ENCODE measurements around the gene ARSG. TPM values are rescaled to one million over a fixed set of nuclear protein-coding genes. Genes with fewer than 3 reads are reported as not detected.
"Not testable (repeated sequence)": the region's sequence is repeated elsewhere in the genome, so short reads cannot be mapped to it uniquely, and the experiment has no call there.

ARSG gene
- total RNA-seq, 4 donors from 2014 or later = 4.3 to 16.8 (median 7.8) TPM

DNA sequence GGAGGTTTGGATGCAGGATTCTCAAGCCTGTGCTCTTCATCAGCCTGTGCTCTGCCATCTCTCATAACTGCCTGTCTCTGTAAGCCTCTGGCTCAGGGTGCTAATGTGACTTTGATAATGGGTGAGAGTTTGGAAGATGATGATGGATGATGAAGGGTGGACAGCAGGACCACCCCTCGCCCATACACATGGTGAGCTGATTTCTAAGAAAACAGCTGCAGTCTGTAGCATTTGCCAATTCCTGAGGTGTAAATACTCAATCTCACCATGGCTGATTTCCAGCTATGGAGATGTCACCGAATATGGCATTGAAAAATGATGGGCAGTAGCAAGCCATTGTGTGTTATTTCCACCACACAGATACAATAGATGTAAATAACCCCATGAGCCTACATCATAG lies 74.2 kb downstream of the ARSG start:
- no peak for DNase-seq (ENCODE audit: low spot score in 2 of 2)
- WGBS, 2 donors = 89 to 93% methylated on average over 2 of the region's 2 CpGs
- no peak for TF ChIP-seq POLR2A (IDR thresholded peaks at IDR 0.05)
- TF ChIP-seq, protein P1, sequence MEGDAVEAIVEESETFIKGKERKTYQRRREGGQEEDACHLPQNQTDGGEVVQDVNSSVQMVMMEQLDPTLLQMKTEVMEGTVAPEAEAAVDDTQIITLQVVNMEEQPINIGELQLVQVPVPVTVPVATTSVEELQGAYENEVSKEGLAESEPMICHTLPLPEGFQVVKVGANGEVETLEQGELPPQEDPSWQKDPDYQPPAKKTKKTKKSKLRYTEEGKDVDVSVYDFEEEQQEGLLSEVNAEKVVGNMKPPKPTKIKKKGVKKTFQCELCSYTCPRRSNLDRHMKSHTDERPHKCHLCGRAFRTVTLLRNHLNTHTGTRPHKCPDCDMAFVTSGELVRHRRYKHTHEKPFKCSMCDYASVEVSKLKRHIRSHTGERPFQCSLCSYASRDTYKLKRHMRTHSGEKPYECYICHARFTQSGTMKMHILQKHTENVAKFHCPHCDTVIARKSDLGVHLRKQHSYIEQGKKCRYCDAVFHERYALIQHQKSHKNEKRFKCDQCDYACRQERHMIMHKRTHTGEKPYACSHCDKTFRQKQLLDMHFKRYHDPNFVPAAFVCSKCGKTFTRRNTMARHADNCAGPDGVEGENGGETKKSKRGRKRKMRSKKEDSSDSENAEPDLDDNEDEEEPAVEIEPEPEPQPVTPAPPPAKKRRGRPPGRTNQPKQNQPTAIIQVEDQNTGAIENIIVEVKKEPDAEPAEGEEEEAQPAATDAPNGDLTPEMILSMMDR (IDR thresholded peaks at IDR 0.05) = no peak
- no peak overlapping the region for H3K4me3 ChIP-seq (ENCODE audit: low read depth, poor library complexity, severe bottlenecking)
- intact Hi-C loops (cut with DNase I; ENCODE audit: low total_unique reads) = no loop called here

DNA sequence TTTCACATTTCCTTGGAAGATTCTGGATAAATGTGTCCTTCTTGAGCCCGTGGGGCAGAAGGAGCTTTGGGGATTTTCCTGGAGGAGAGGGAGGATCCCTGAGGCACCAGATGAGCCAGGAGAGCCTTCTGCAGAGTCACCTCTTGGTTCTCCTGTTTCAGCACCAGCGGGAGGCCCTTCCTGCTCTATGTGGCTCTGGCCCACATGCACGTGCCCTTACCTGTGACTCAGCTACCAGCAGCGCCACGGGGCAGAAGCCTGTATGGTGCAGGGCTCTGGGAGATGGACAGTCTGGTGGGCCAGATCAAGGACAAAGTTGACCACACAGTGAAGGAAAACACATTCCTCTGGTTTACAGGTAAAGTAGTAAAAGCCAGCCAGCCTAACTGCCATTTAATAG lies 77.1 kb downstream of the ARSG start:
- no peak overlapping the region for H3K4me3 ChIP-seq (ENCODE audit: low read depth, poor library complexity, severe bottlenecking)
- TF ChIP-seq, protein P1 (IDR thresholded peaks at IDR 0.05) = no peak
- no peak for TF ChIP-seq POLR2A (IDR thresholded peaks at IDR 0.05)
- WGBS, 2 donors = 73 to 75% methylated on average over 5 of the region's 5 CpGs
- DNase-seq (ENCODE audit: low spot score in 2 of 2) = no peak
- intact Hi-C loops (cut with DNase I; ENCODE audit: low total_unique reads) = no loop called here

DNA sequence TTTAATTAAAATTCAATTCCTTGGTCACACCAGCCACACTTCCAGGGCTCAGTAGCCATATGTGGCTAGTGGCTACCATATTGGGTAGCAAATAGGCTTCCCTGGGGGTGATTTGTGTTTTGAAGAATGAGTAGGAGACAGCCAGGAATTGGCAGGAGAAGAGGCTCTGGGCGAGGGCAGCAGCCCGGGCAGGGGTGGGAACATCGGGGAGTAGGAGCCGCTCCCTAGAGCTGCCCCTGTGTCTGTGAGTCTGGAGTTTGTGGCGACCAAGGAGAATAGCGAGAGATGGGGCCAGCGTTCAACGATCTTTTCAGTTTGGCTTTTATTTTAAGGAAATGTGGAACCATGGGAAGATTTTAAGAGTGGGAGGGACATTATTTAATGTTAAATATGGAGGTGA lies 84.3 kb downstream of the ARSG start:
- TF ChIP-seq, protein P1 (IDR thresholded peaks at IDR 0.05) = no peak
- no peak for TF ChIP-seq POLR2A (IDR thresholded peaks at IDR 0.05)
- intact Hi-C loops (cut with DNase I; ENCODE audit: low total_unique reads) = no loop called here
- H3K4me3 ChIP-seq (ENCODE audit: low read depth, poor library complexity, severe bottlenecking) = no peak overlapping the region
- no peak for DNase-seq (ENCODE audit: low spot score in 2 of 2)
- WGBS, 2 donors = 92 to 95% methylated on average over 8 of the region's 8 CpGs

GRCh38 chr17:68376178-68376577 lies 84.9 kb downstream of the ARSG start:
- H3K4me3 ChIP-seq (ENCODE audit: low read depth, poor library complexity, severe bottlenecking); intact Hi-C loops (cut with DNase I; ENCODE audit: low total_unique reads); DNase-seq (ENCODE audit: low spot score in 2 of 2): not testable (repeated sequence)
- WGBS, 2 donors = 93 to 100% methylated on average over 2 of the region's 2 CpGs

- no peak for DNase-seq (ENCODE audit: low spot score in 2 of 2)
- no peak for TF ChIP-seq POLR2A (IDR thresholded peaks at IDR 0.05)
- TF ChIP-seq, protein P1 (IDR thresholded peaks at IDR 0.05) = no peak
- 62 to 71% methylated on average over 8 of the region's 8 CpGs for WGBS, 2 donors
- no peak overlapping the region for H3K4me3 ChIP-seq (ENCODE audit: low read depth, poor library complexity, severe bottlenecking)
- intact Hi-C loops (cut with DNase I; ENCODE audit: low total_unique reads) = no loop called here
These were observed 86.5 kb downstream of the ARSG start for GRCh38 chr17:68377771-68378267.

- peak; percentile 94 to 99 for DNase-seq (ENCODE audit: low spot score in 2 of 2)
- 31% methylated on average over 21 of the region's 21 CpGs for WGBS, 2 donors
- intact Hi-C loops (cut with DNase I; ENCODE audit: low total_unique reads) = no loop called here
- H3K4me3 ChIP-seq (ENCODE audit: low read depth, poor library complexity, severe bottlenecking) = no peak overlapping the region
- TF ChIP-seq POLR2A (IDR thresholded peaks at IDR 0.05) = no peak
- TF ChIP-seq, protein P1 (IDR thresholded peaks at IDR 0.05) = no peak
These were observed 87.2 kb downstream of the ARSG start for GRCh38 chr17:68378268-68379176.
